ENCODE results near the gene DENND1B.

- TF ChIP-seq EZH2 (optimal IDR thresholded peaks at IDR 0.05; ENCODE audit: low read depth, low read length) (no peak), EZH2phosphoT487 (IDR thresholded peaks at IDR 0.05; ENCODE audit: low read length) (no peak), CTCF (IDR thresholded peaks at IDR 0.05; ENCODE audit: low read length) (no peak)
These were observed 153.5 kb downstream of the DENND1B start for GRCh38 chr1:197621761-197622160.

Data from MM.1S (cell line).